ENCODE measurements around the gene CD101.

GRCh38 chr1:117051224-117052064 lies 49.9 kb downstream of the CD101 start:
- TF ChIP-seq CTCF (conservative IDR thresholded peaks at IDR 0.05; ENCODE audit: low read depth, low read length), result no peak
- TF ChIP-seq EZH2 (IDR thresholded peaks at IDR 0.05; ENCODE audit: borderline replicate concordance, low read depth, low read length, poor library complexity, severe bottlenecking), result no peak

All from A673 (cell line).